K562 (cell line): ENCODE results near the gene TKT. TPM values are rescaled to one million over a fixed set of nuclear protein-coding genes. Genes with fewer than 3 reads are reported as not detected.

ENCODE experiments used
- ATAC-seq: fragments of 200-7000 bp; cut with Tn5 transposase; 3 replicates; pipeline ENCODE4 v1.9.1; 2020; ENCODE audit warnings: moderate library complexity
- BruUV-seq: library from RNA; stranded (reverse); fragments of 400-500 nt; replicated peaks from 2 replicates; lab custom pipeline; 2021; lab: Mats Ljungman, UMichigan
- CTCF ChIA-PET: fragments of 300-600 bp; formaldehyde crosslinking; extraction: SDS; loops from one replicate; lab custom pipeline; 2021; ENCODE audit warnings: low intra/inter-chr PET ratio; lab: Yijun Ruan, JAX
- POLR2A ChIA-PET: fragments of 300-600, 350-650 bp; sonication (Branson Sonifier 250); formaldehyde crosslinking; extraction: SDS; loops from one replicate; lab custom pipeline; 2021; ENCODE audit warnings: antibody characterized with exemption, inconsistent platforms; lab: Yijun Ruan, JAX
- DNase-seq, 4 experiments: peaks; one replicate each; pipeline versions ENCODE4 v3.0.0 to v3.0.0-alpha.2; 2011 to 2018; ENCODE audit warnings: low spot score in 3 of 4, mixed read lengths in 3 of 4; ENCODE audit errors: extremely low read depth in 1 of 4
- FAIRE-seq: peaks from 2 replicates; lab custom pipeline; 2011; peaks lifted over from hg19 to GRCh38; lab: Jason Lieb, UNC
- H2AFZ ChIP-seq: 2 replicates; pipeline ENCODE4 v1.6.0; 2011; ENCODE audit warnings: low read depth, low read length, control low read depth, inconsistent platforms
- H3K27ac ChIP-seq: fragments of 200-600 bp; 3 replicates; pipeline ENCODE4 v1.8.0; 2011; ENCODE audit warnings: low read depth, mild to moderate bottlenecking, control low read depth, inconsistent platforms, low read length, moderate library complexity, mixed read lengths; ENCODE audit errors: extremely low read depth
- H3K27me3 ChIP-seq, 2 experiments: fragments of 300-600 bp in 1 of 2; 2 replicates in 1 of 2; 3 replicates in 1 of 2; pipeline versions ENCODE4 v1.6.0 to v1.8.0; 2011; ENCODE audit warnings: inconsistent platforms in 2 of 2, low read length in 2 of 2, mild to moderate bottlenecking in 1 of 2, mixed read lengths in 1 of 2, moderate library complexity in 1 of 2; ENCODE audit not compliant: control insufficient read depth in 2 of 2, insufficient read depth in 2 of 2
- H3K36me3 ChIP-seq: fragments of 300-600 bp; 3 replicates; pipeline ENCODE4 v1.8.0; 2011; ENCODE audit warnings: mild to moderate bottlenecking, low read length, inconsistent platforms; ENCODE audit not compliant: control insufficient read depth, insufficient read depth
- H3K4me1 ChIP-seq, 2 experiments: fragments of 200-600 bp in 1 of 2; replicated peaks in 1 of 2; 2 replicates in 1 of 2; 3 replicates in 1 of 2; pipeline versions ENCODE4 v1.5.1 to v1.8.0; 2011; ENCODE audit warnings: inconsistent platforms in 2 of 2, low read length in 2 of 2, mild to moderate bottlenecking in 1 of 2, mixed read lengths in 1 of 2, moderate library complexity in 1 of 2; ENCODE audit not compliant: control insufficient read depth in 2 of 2, insufficient read depth in 2 of 2
- H3K4me2 ChIP-seq: 2 replicates; pipeline ENCODE4 v1.6.1; 2011; ENCODE audit warnings: low read length, control low read depth, inconsistent platforms, mixed read lengths; ENCODE audit not compliant: insufficient read depth
- H3K4me3 ChIP-seq: fragments of 200-600 bp; sonication (generic), shearing (Covaris generic); 2 replicates; pipeline ENCODE4 v1.5.1; 2016; ENCODE audit warnings: control low read depth, inconsistent platforms
- H3K79me2 ChIP-seq: fragments of 200-600 bp; 3 replicates; pipeline ENCODE4 v1.8.0; 2011; ENCODE audit warnings: low read length, inconsistent platforms; ENCODE audit not compliant: control insufficient read depth, insufficient read depth
- H3K9ac ChIP-seq, 2 experiments: 2 replicates each; pipeline versions ENCODE4 v1.6.0 to v1.6.1; 2011; ENCODE audit warnings: low read depth in 2 of 2, low read length in 2 of 2, control low read depth in 1 of 2, inconsistent platforms in 1 of 2, mild to moderate bottlenecking in 1 of 2, mixed read lengths in 1 of 2; ENCODE audit not compliant: insufficient read depth in 1 of 2
- H3K9me1 ChIP-seq: one replicate; pipeline ENCODE4 v1.6.0; 2011; ENCODE audit warnings: inconsistent platforms, mild to moderate bottlenecking, low read length, moderate library complexity; ENCODE audit not compliant: control insufficient read depth, insufficient read depth
- H3K9me3 ChIP-seq: replicated peaks from 2 replicates; pipeline ENCODE4 v1.5.1; 2011; ENCODE audit warnings: low read depth, low read length, inconsistent platforms; ENCODE audit not compliant: control insufficient read depth, insufficient read depth
- H4K20me1 ChIP-seq: replicated peaks from 2 replicates; pipeline ENCODE4 v1.6.1; 2011; ENCODE audit warnings: low read length, inconsistent platforms, mixed read lengths; ENCODE audit not compliant: control insufficient read depth, insufficient read depth
- FOXJ3 ChIP-seq: sonication (generic); formaldehyde crosslinking; IDR thresholded peaks from 2 replicates; pipeline ENCODE4 v1.4.0; 2020; ENCODE audit warnings: mild to moderate bottlenecking, missing genetic modification reagents
- PURB ChIP-seq: sonication (generic); formaldehyde crosslinking; IDR thresholded peaks from 2 replicates; pipeline ENCODE4 v1.9.0; 2021; ENCODE audit warnings: low read depth, mild to moderate bottlenecking, missing genetic modification reagents
- WHSC1 ChIP-seq: IDR thresholded peaks from one replicate; pipeline ENCODE4 v1.6.1; 2012; ENCODE audit warnings: low read length, control low read depth, inconsistent platforms
- ZNF324 ChIP-seq: fragments of 250-450 bp; sonication (Bioruptor Pico); IDR thresholded peaks from 2 replicates; pipeline ENCODE4 v1.4.0; 2020; ENCODE audit warnings: mild to moderate bottlenecking
- ZNF586 ChIP-seq: fragments of 450-650 bp; formaldehyde crosslinking; conservative IDR thresholded peaks from 2 replicates; pipeline ENCODE4 v1.4.0; 2020; ENCODE audit warnings: mild to moderate bottlenecking, moderate library complexity
- WGBS: fragments of 100-300 bp; shearing (Covaris generic); methylation state at CpG from one replicate; pipeline ENCODE4 v1.1.6; 2016; ENCODE audit warnings: low coverage, mixed read lengths; ENCODE audit not compliant: insufficient coverage; ENCODE audit errors: missing lambda C conversion rate; 5-methylcytosine and 5-hydroxymethylcytosine counted together
- in situ Hi-C: fragments of 300-500 bp; cut with MboI; formaldehyde crosslinking; loops from 4 replicates; pipeline ENCODE4 v1.15.0; 2018; ENCODE audit warnings: inconsistent platforms, mixed read lengths
- intact Hi-C: fragments of 100-400 bp; cut with micrococcal nuclease; formaldehyde crosslinking; loops from 2 replicates; pipeline ENCODE4 v1.14.2; 2022
- polyA plus RNA-seq, 8 experiments: library from polyadenylated mRNA; depleted of rRNA in 4 of 8; stranded (reverse) in 5 of 8; unstranded in 3 of 8; fragments of >200 nt; fragmentation: Nextera tagmentation in 2 of 8; fragmentation: Illumina TruSeq in 1 of 8; extraction: Ambion mirVana in 2 of 8; extraction: Trizol in 1 of 8; gene quantifications; 2 replicates each; pipeline versions ENCODE4 v1.2.1 to v1.2.3, GENCODE V29; 2011 to 2014; ENCODE audit warnings: inconsistent platforms in 1 of 8, missing spikeins in 1 of 8
- total RNA-seq, 7 experiments: library from RNA; depleted of rRNA in 6 of 7; stranded (reverse); fragments of >200 nt in 6 of 7; fragmentation: Illumina TruSeq in 2 of 7; extraction: Trizol in 2 of 7; gene quantifications; 2 replicates each; pipeline versions ENCODE4 v1.2.1 to v1.2.3, GENCODE V29; 2011 to 2021; ENCODE audit warnings: low replicate concordance in 1 of 7
- TF ChIP-seq, protein P1 (sequence below), 2 experiments: fragments of 250-450 bp in 1 of 2; fragments of 450-650 bp in 1 of 2; sonication (Bioruptor Pico) in 1 of 2; IDR thresholded peaks; 2 replicates each; pipeline versions ENCODE4 v1.6.1 to v1.8.0; 2016 to 2021; ENCODE audit warnings: mild to moderate bottlenecking in 2 of 2, moderate library complexity in 2 of 2, missing compliant biosample characterization in 1 of 2, missing genetic modification characterization in 1 of 2
- TF ChIP-seq, protein P2 (sequence below), 3 experiments: IDR thresholded peaks in 2 of 3; conservative IDR thresholded peaks in 1 of 3; 2 replicates each; pipeline ENCODE4 v1.5.1; 2011 to 2012; ENCODE audit warnings: low read length in 3 of 3, mild to moderate bottlenecking in 3 of 3, control low read depth in 2 of 3, improper control_type of control experiment in 1 of 3, inconsistent platforms in 1 of 3, low read depth in 1 of 3, mixed read lengths in 1 of 3, moderate library complexity in 1 of 3; ENCODE audit not compliant: insufficient read depth in 2 of 3

The TKT gene
- total and polyA plus RNA-seq, 9 of the 15 experiments (the other 6 are each of a cell fraction or from before 2014, with no cell fraction given) = 58.1 to 401 (median 187) TPM

DNA sequence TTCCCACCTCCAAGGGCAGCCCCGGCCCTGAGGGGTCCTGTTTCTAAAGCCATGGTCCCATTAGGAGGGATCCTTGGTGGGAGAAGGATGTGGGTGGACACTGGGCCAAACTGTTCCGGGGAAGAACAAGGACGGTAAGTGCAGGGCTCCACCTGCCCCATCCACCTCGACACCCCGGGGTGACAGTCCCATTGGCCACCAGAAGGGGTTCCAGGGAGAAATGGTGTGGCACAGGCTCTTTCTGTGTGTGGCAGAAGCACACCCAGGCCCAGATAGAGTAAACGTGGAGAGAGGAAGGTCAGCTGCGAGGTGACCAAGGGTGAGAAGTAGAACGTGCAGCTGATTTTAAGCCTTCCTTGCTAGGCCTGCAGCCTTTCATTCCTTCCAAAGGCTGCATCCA is 12.0 kb downstream of the TKT start:
- Histone ChIP-seq H3K4me3 (no peak overlapping the region), H3K4me1 (peaks cover 9 to 23% of the 10 kb centered on the region in 2 experiments; a peak in 4 of 5 replicates), H3K27ac (no peak overlapping the region), H3K9me1 (no peaks in the 10 kb centered on the region), H3K27me3 (no peaks in the 10 kb centered on the region), H2AFZ (no peak overlapping the region), H3K79me2 (peaks cover 74% of the 10 kb centered on the region), H3K4me2 (no peak overlapping the region), H3K9me3 (no peaks in the 10 kb centered on the region), H3K9ac (peak overlapping the region in 1 of 2 experiments; percentile 26; a peak in 1 of 4 replicates), H4K20me1 (peaks cover 30% of the 10 kb centered on the region), H3K36me3 (peaks cover 80% of the 10 kb centered on the region; the same call in 2 of the 3 replicates)
- intact Hi-C loops = no loop called here
- in situ Hi-C loops = no loop called here
- 86% methylated on average over 4 of the region's 8 CpGs for WGBS
- CTCF ChIA-PET = no interaction called here
- FAIRE-seq = no peak
- no TSS peak for BruUV-seq
- DNase-seq = no peak
- no peak for TF ChIP-seq FOXJ3 (CRISPR knock-in tag)
- no peak for TF ChIP-seq ZNF324 (CRISPR knock-in tag)
- TF ChIP-seq, protein P1, sequence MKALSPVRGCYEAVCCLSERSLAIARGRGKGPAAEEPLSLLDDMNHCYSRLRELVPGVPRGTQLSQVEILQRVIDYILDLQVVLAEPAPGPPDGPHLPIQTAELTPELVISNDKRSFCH (CRISPR knock-in tag; IDR thresholded peaks at IDR 0.05) = no peak
- TF ChIP-seq, protein P1 (tag; IDR thresholded peaks at IDR 0.05) = no peak
- TF ChIP-seq WHSC1 = no peak
- TF ChIP-seq ZNF586 = no peak
- TF ChIP-seq PURB = no peak
- TF ChIP-seq, protein P2, sequence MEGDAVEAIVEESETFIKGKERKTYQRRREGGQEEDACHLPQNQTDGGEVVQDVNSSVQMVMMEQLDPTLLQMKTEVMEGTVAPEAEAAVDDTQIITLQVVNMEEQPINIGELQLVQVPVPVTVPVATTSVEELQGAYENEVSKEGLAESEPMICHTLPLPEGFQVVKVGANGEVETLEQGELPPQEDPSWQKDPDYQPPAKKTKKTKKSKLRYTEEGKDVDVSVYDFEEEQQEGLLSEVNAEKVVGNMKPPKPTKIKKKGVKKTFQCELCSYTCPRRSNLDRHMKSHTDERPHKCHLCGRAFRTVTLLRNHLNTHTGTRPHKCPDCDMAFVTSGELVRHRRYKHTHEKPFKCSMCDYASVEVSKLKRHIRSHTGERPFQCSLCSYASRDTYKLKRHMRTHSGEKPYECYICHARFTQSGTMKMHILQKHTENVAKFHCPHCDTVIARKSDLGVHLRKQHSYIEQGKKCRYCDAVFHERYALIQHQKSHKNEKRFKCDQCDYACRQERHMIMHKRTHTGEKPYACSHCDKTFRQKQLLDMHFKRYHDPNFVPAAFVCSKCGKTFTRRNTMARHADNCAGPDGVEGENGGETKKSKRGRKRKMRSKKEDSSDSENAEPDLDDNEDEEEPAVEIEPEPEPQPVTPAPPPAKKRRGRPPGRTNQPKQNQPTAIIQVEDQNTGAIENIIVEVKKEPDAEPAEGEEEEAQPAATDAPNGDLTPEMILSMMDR (IDR thresholded peaks at IDR 0.05 in 2 of 3, conservative IDR thresholded peaks at IDR 0.05 in 1 of 3; ENCODE audit: insufficient read depth in 2 of 3, low read depth in 1 of 3, low read length in 3 of 3) = no peak
- ATAC-seq = no peak
- POLR2A ChIA-PET = interaction anchor here (0.6 to 1.3 kb wide), 3 partner anchors 11 to 214 kb away, joined by 3 to 4 read pairs (median 3); no protein-coding TSS in a partner anchor
